Activated T-helper 9 cell treated with anti-CD3 and anti-CD28 coated beads, Interleukin-2, amount 50 U/mL, for 16 hours (primary cell): Measurements from ENCODE around the gene ETV3L.

Experiments
- DNase-seq: peaks from one replicate; pipeline ENCODE4 v3.0.0-alpha.2; 2020; ENCODE audit warnings: low read depth

ETV3L gene

GRCh38 chr1:157099633-157100009, at the start of gene ETV3L:
TSS of gene ETV3L (minus strand) at chr1:157099808. CDS start at chr1:157099523, 285 bp downstream.
- DNase-seq: no peak

GRCh38 chr1:157147906-157148700, 48.5 kb upstream of the ETV3L start:
- no peak for DNase-seq

GRCh38 chr1:157147037-157147436, 47.4 kb upstream of the ETV3L start:
- DNase-seq: no peak

- DNase-seq: no peak
These were observed 46.6 kb upstream of the ETV3L start for GRCh38 chr1:157146244-157146643.

- no peak for DNase-seq
These were observed 45.5 kb upstream of the ETV3L start for GRCh38 chr1:157145076-157145475.

- no peak for DNase-seq
These were observed 44.9 kb upstream of the ETV3L start for GRCh38 chr1:157144509-157144908.

- DNase-seq: no peak
These were observed 43.3 kb upstream of the ETV3L start for GRCh38 chr1:157142765-157143423.

GRCh38 chr1:157142201-157142600, 42.6 kb upstream of the ETV3L start:
- no peak for DNase-seq

GRCh38 chr1:157141212-157141855, 41.7 kb upstream of the ETV3L start:
- DNase-seq: no peak

- no peak for DNase-seq
These were observed 40.5 kb upstream of the ETV3L start for GRCh38 chr1:157140063-157140588.

GRCh38 chr1:157139052-157139715, 39.6 kb upstream of the ETV3L start:
- DNase-seq: no peak

GRCh38 chr1:157138220-157139051, 38.8 kb upstream of the ETV3L start, which contains the start of gene ETV3:
TSS of gene ETV3 (minus strand) at chr1:157138395. CDS start at chr1:157136352, 2,043 bp downstream.
- peak; percentile 80 for DNase-seq

- no peak for DNase-seq
These were observed 38.0 kb upstream of the ETV3L start for GRCh38 chr1:157137408-157138219.

GRCh38 chr1:157137046-157137407, 37.4 kb upstream of the ETV3L start:
- DNase-seq: no peak

GRCh38 chr1:157136133-157136532, 36.5 kb upstream of the ETV3L start:
- DNase-seq: no peak

GRCh38 chr1:157135646-157136045, 36.0 kb upstream of the ETV3L start:
- no peak for DNase-seq

GRCh38 chr1:157135070-157135469, 35.5 kb upstream of the ETV3L start:
- no peak for DNase-seq

- DNase-seq: no peak
These were observed 34.8 kb upstream of the ETV3L start for GRCh38 chr1:157134442-157134841.

- no peak for DNase-seq
These were observed 33.8 kb upstream of the ETV3L start for GRCh38 chr1:157133426-157133825.

- no peak for DNase-seq
These were observed 33.1 kb upstream of the ETV3L start for GRCh38 chr1:157132616-157133167.
